ENCODE measurements around the gene LRMDA. TPM values are rescaled to one million over a fixed set of nuclear protein-coding genes. Genes with fewer than 3 reads are reported as not detected.

The LRMDA gene
- total RNA-seq, 1 donor from 2014 or later: 7.3 TPM

- no peak overlapping the region for H3K27ac ChIP-seq (ENCODE audit: low read depth, low read length)
Observed at GRCh38 chr10:75640381-75640780, 209.0 kb downstream of the LRMDA start.

DNA sequence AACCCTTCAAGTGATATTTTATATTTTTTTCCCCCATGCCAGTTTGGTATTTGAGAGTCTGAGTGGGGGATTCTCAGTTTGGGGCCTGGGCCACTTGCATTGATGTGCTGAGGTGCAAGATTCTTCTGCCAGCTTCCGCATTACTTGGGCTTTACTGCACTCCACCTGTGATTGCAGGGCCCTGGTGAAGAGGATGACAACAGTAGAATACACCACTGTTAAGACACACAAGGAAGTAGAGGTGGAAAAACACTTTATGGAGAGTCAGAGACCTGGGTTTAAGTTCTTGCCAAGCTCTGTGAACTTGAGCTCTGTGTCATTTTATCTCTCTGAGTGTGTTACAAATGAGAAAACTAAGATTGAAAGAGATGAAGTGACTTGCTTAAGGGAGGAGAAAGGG is 209.4 kb downstream of the LRMDA start:
- H3K9me3 ChIP-seq (ENCODE audit: control insufficient read depth in 3 of 3, low read length in 3 of 3): no peaks in the 10 kb centered on the region
- no peak overlapping the region for H3K9ac ChIP-seq (ENCODE audit: low read depth in 1 of 3, low read length in 3 of 3)
- peaks cover 0 to 12% (median 5%) of the 10 kb centered on the region in 3 donors for H3K27me3 ChIP-seq (ENCODE audit: control insufficient read depth in 3 of 3, insufficient read depth in 3 of 3, low read length in 3 of 3)
- no peak overlapping the region for H3K4me3 ChIP-seq (ENCODE audit: low read length in 3 of 3)
- no peaks in the 10 kb centered on the region for H3K36me3 ChIP-seq (ENCODE audit: control insufficient read depth in 3 of 3, insufficient read depth in 3 of 3, low read length in 3 of 3)
- peaks cover 0 to 5% (median 0%) of the 10 kb centered on the region in 3 donors for H3K4me1 ChIP-seq (ENCODE audit: control insufficient read depth in 3 of 3, insufficient read depth in 3 of 3, low read length in 3 of 3)
- H3K27ac ChIP-seq (ENCODE audit: low read depth, low read length): no peak overlapping the region

More at GRCh38 chr10:75640381-75640780, 209.0 kb downstream of the LRMDA start:
- no peak overlapping the region for H3K9ac ChIP-seq (ENCODE audit: low read depth in 1 of 3, low read length in 3 of 3)
- H3K4me1 ChIP-seq (ENCODE audit: control insufficient read depth in 3 of 3, insufficient read depth in 3 of 3, low read length in 3 of 3): peaks cover 0 to 1% (median 0%) of the 10 kb centered on the region in 3 donors
- H3K27me3 ChIP-seq (ENCODE audit: control insufficient read depth in 3 of 3, insufficient read depth in 3 of 3, low read length in 3 of 3): peaks cover 0 to 9% (median 5%) of the 10 kb centered on the region in 3 donors
- no peaks in the 10 kb centered on the region for H3K36me3 ChIP-seq (ENCODE audit: control insufficient read depth in 3 of 3, insufficient read depth in 3 of 3, low read length in 3 of 3)
- H3K9me3 ChIP-seq (ENCODE audit: control insufficient read depth in 3 of 3, low read length in 3 of 3): no peaks in the 10 kb centered on the region
- no peak overlapping the region for H3K4me3 ChIP-seq (ENCODE audit: low read length in 3 of 3)

- no peak overlapping the region for H3K27ac ChIP-seq (ENCODE audit: low read depth, low read length)
- H3K27me3 ChIP-seq (ENCODE audit: control insufficient read depth in 3 of 3, insufficient read depth in 3 of 3, low read length in 3 of 3): peaks cover 0 to 12% (median 8%) of the 10 kb centered on the region in 3 donors
- peaks cover 0 to 11% (median 0%) of the 10 kb centered on the region in 3 donors for H3K4me1 ChIP-seq (ENCODE audit: control insufficient read depth in 3 of 3, insufficient read depth in 3 of 3, low read length in 3 of 3)
Observed at GRCh38 chr10:75643405-75643804, 212.0 kb downstream of the LRMDA start.

DNA sequence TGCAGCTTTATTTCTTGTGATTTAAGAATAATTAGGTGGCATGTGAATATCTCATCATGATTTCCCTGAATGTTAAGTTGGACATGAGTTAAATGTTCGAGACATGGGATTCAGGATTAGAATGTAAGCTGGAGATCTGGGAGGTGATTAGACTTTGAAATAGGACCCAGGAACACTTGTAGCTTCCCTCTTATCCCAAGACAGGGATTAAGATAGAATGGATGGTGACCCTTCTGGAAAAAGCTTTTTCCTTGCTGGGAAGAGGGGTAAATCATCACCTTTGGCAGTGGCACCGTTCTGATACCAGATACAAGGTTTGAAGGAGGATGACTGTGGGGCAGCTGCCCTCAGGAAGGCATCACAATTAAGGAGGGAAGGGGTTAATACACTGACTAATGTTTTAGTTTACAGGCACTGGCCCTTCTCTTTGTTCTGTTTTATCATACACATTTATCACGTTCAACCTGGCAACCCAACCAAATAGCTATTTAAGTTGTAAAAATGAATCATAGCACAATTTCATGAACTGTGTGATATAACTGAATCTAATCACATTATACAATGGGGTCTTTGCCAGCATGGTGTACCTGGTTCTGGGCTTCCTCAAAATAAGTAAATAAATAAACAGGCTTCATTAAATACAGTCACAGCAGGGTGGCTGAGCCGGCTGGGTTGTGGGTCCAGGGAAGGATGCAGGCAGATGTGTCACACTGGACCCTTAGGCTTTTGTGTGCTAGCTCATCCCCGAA is 212.7 kb downstream of the LRMDA start:
- peaks cover 0 to 12% (median 5%) of the 10 kb centered on the region in 3 donors for H3K27me3 ChIP-seq (ENCODE audit: control insufficient read depth in 3 of 3, insufficient read depth in 3 of 3, low read length in 3 of 3)
- H3K9me3 ChIP-seq (ENCODE audit: control insufficient read depth in 3 of 3, low read length in 3 of 3): no peaks in the 10 kb centered on the region
- H3K4me1 ChIP-seq (ENCODE audit: control insufficient read depth in 3 of 3, insufficient read depth in 3 of 3, low read length in 3 of 3): peaks cover 0 to 11% (median 0%) of the 10 kb centered on the region in 3 donors
- no peaks in the 10 kb centered on the region for H3K36me3 ChIP-seq (ENCODE audit: control insufficient read depth in 3 of 3, insufficient read depth in 3 of 3, low read length in 3 of 3)
- no peak overlapping the region for H3K4me3 ChIP-seq (ENCODE audit: low read length in 3 of 3)
- no peak overlapping the region for H3K27ac ChIP-seq (ENCODE audit: low read depth, low read length)
- H3K9ac ChIP-seq (ENCODE audit: low read depth in 1 of 3, low read length in 3 of 3): no peak overlapping the region

More at GRCh38 chr10:75643405-75643804, 212.0 kb downstream of the LRMDA start:
- Histone ChIP-seq H3K9me3 (ENCODE audit: control insufficient read depth in 3 of 3, low read length in 3 of 3) (no peaks in the 10 kb centered on the region), H3K9ac (ENCODE audit: low read depth in 1 of 3, low read length in 3 of 3) (no peak overlapping the region), H3K4me3 (ENCODE audit: low read length in 3 of 3) (no peak overlapping the region), H3K36me3 (ENCODE audit: control insufficient read depth in 3 of 3, insufficient read depth in 3 of 3, low read length in 3 of 3) (no peaks in the 10 kb centered on the region)

DNA sequence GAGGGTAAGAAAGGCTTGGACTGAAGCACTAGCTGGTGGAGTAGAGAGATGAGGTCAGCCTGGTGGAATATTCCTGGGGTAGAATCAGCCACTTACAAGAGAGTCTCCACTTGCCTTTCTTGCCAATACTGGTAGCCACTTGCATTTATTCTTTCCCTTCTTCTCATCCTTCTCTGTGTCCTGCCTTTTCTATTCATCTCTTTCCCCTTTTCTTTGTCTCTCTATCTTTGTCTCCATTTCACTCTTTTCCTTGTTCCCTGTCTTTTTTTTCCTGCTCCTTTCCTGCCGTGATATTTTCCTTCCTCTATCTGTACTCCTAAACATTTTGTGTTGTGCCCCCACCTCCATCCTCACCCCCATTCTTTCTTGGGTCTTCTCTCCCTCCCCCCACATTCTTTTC is 214.3 kb downstream of the LRMDA start:
- Histone ChIP-seq H3K36me3 (ENCODE audit: control insufficient read depth in 3 of 3, insufficient read depth in 3 of 3, low read length in 3 of 3) (no peaks in the 10 kb centered on the region), H3K27ac (ENCODE audit: low read depth, low read length) (no peak overlapping the region), H3K9me3 (ENCODE audit: control insufficient read depth in 3 of 3, low read length in 3 of 3) (no peaks in the 10 kb centered on the region), H3K4me3 (ENCODE audit: low read length in 3 of 3) (no peak overlapping the region), H3K9ac (ENCODE audit: low read depth in 1 of 3, low read length in 3 of 3) (no peak overlapping the region), H3K4me1 (ENCODE audit: control insufficient read depth in 3 of 3, insufficient read depth in 3 of 3, low read length in 3 of 3) (peaks cover 0 to 11% (median 0%) of the 10 kb centered on the region in 3 donors), H3K27me3 (ENCODE audit: control insufficient read depth in 3 of 3, insufficient read depth in 3 of 3, low read length in 3 of 3) (peaks cover 0 to 12% (median 5%) of the 10 kb centered on the region in 3 donors)

DNA sequence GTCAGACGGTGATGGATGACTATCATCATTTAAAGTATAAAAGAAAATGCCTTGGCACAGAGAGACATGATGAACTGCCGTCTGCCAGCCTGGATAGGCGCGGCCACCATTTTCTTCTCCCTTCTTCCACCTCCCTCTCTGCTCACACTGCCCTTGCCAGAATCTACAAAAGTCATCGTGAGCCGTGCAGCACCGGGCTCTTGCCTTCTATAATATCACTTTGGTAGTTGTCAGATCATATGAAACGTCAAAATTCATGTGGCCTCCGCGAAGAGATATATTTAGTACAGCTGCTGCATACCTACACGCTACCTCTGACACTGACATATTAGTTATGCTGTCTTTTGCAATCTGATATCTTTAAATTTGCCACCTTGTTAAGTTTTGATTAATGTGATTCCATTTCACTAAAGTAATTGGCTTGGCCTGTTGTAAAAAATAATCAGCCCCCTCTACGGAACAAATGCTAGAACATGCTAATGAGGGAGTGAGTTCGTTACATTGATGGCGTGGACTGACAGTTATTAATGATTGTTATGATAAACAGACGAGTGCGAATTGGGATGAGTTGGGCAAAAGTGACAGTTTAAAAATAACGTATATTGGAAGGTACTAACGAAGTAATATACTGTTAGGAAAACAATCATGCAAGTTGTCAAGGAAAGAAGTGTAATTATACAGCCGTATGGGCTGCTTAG is 214.9 kb downstream of the LRMDA start:
- Histone ChIP-seq H3K4me1 (ENCODE audit: control insufficient read depth in 3 of 3, insufficient read depth in 3 of 3, low read length in 3 of 3) (peaks cover 0 to 11% (median 0%) of the 10 kb centered on the region in 3 donors), H3K36me3 (ENCODE audit: control insufficient read depth in 3 of 3, insufficient read depth in 3 of 3, low read length in 3 of 3) (no peaks in the 10 kb centered on the region), H3K9ac (ENCODE audit: low read depth in 1 of 3, low read length in 3 of 3) (no peak overlapping the region), H3K27me3 (ENCODE audit: control insufficient read depth in 3 of 3, insufficient read depth in 3 of 3, low read length in 3 of 3) (peaks cover 0 to 12% (median 5%) of the 10 kb centered on the region in 3 donors), H3K27ac (ENCODE audit: low read depth, low read length) (no peak overlapping the region), H3K4me3 (ENCODE audit: low read length in 3 of 3) (no peak overlapping the region), H3K9me3 (ENCODE audit: control insufficient read depth in 3 of 3, low read length in 3 of 3) (no peaks in the 10 kb centered on the region)

DNA sequence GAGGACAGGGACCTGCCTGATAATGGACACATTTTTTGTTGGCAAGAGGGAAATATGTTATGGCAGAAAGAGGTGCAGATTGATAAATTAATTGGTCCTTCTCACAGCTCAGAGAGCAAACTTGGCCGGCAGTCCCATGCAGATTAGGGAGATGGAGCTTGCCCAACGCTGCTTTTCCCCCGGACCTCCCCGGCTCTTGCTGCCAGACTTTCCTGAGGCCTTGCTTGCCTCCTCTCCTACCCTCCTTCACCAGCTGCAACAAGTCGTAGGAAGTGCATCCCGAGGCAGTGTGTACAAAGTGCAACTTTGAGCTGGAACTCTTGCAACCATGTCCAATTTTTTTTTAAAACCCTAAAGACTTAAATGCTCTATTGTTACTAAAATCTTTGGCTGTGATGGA is 215.5 kb downstream of the LRMDA start:
- Histone ChIP-seq H3K27ac (ENCODE audit: low read depth, low read length) (no peak overlapping the region), H3K27me3 (ENCODE audit: control insufficient read depth in 3 of 3, insufficient read depth in 3 of 3, low read length in 3 of 3) (peaks cover 0 to 12% (median 4%) of the 10 kb centered on the region in 3 donors), H3K36me3 (ENCODE audit: control insufficient read depth in 3 of 3, insufficient read depth in 3 of 3, low read length in 3 of 3) (no peaks in the 10 kb centered on the region), H3K4me1 (ENCODE audit: control insufficient read depth in 3 of 3, insufficient read depth in 3 of 3, low read length in 3 of 3) (peaks cover 0 to 11% (median 0%) of the 10 kb centered on the region in 3 donors), H3K4me3 (ENCODE audit: low read length in 3 of 3) (no peak overlapping the region), H3K9ac (ENCODE audit: low read depth in 1 of 3, low read length in 3 of 3) (no peak overlapping the region), H3K9me3 (ENCODE audit: control insufficient read depth in 3 of 3, low read length in 3 of 3) (no peaks in the 10 kb centered on the region)

DNA sequence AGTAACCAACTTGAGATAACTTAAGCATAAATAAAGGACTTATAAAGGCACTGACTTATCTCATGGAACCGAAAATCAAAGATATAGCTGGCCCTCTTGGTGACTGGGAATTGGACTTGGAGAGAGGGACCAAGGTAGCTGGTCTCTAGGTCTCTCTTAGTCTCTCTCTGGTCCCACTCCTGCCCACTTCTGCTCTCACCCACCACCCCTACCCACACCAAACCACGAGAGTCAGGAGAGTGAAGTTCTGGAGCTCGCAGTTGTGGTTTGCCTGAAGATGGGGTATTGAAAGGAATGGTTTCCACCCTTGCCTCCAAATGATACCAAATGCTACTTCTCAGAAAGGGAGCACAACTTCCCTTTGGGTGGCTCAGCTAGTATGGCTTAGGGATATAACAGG is 216.3 kb downstream of the LRMDA start:
- Histone ChIP-seq H3K27me3 (ENCODE audit: control insufficient read depth in 3 of 3, insufficient read depth in 3 of 3, low read length in 3 of 3) (peaks cover 0 to 12% (median 3%) of the 10 kb centered on the region in 3 donors), H3K27ac (ENCODE audit: low read depth, low read length) (no peak overlapping the region), H3K9me3 (ENCODE audit: control insufficient read depth in 3 of 3, low read length in 3 of 3) (no peaks in the 10 kb centered on the region), H3K4me3 (ENCODE audit: low read length in 3 of 3) (no peak overlapping the region), H3K9ac (ENCODE audit: low read depth in 1 of 3, low read length in 3 of 3) (no peak overlapping the region), H3K36me3 (ENCODE audit: control insufficient read depth in 3 of 3, insufficient read depth in 3 of 3, low read length in 3 of 3) (no peaks in the 10 kb centered on the region), H3K4me1 (ENCODE audit: control insufficient read depth in 3 of 3, insufficient read depth in 3 of 3, low read length in 3 of 3) (peaks cover 0 to 11% (median 0%) of the 10 kb centered on the region in 3 donors)

GRCh38 chr10:75648351-75648750 is 216.9 kb downstream of the LRMDA start:
- Histone ChIP-seq H3K4me3 (ENCODE audit: low read length in 3 of 3) (no peak overlapping the region), H3K9me3 (ENCODE audit: control insufficient read depth in 3 of 3, low read length in 3 of 3) (no peaks in the 10 kb centered on the region), H3K27ac (ENCODE audit: low read depth, low read length) (no peak overlapping the region), H3K4me1 (ENCODE audit: control insufficient read depth in 3 of 3, insufficient read depth in 3 of 3, low read length in 3 of 3) (peaks cover 0 to 11% (median 0%) of the 10 kb centered on the region in 3 donors), H3K27me3 (ENCODE audit: control insufficient read depth in 3 of 3, insufficient read depth in 3 of 3, low read length in 3 of 3) (peaks cover 0 to 9% (median 3%) of the 10 kb centered on the region in 3 donors), H3K36me3 (ENCODE audit: control insufficient read depth in 3 of 3, insufficient read depth in 3 of 3, low read length in 3 of 3) (no peaks in the 10 kb centered on the region), H3K9ac (ENCODE audit: low read depth in 1 of 3, low read length in 3 of 3) (no peak overlapping the region)

- Histone ChIP-seq H3K27me3 (ENCODE audit: control insufficient read depth in 3 of 3, insufficient read depth in 3 of 3, low read length in 3 of 3) (peaks cover 0 to 7% (median 3%) of the 10 kb centered on the region in 3 donors), H3K4me1 (ENCODE audit: control insufficient read depth in 3 of 3, insufficient read depth in 3 of 3, low read length in 3 of 3) (peaks cover 0 to 13% (median 0%) of the 10 kb centered on the region in 3 donors), H3K9me3 (ENCODE audit: control insufficient read depth in 3 of 3, low read length in 3 of 3) (no peaks in the 10 kb centered on the region), H3K36me3 (ENCODE audit: control insufficient read depth in 3 of 3, insufficient read depth in 3 of 3, low read length in 3 of 3) (no peaks in the 10 kb centered on the region), H3K27ac (ENCODE audit: low read depth, low read length) (no peak overlapping the region), H3K9ac (ENCODE audit: low read depth in 1 of 3, low read length in 3 of 3) (no peak overlapping the region), H3K4me3 (ENCODE audit: low read length in 3 of 3) (no peak overlapping the region)
Observed at GRCh38 chr10:75648854-75649253, 217.4 kb downstream of the LRMDA start.
